H1 (cell line): ENCODE measurements around the gene CDH19. TPM values are rescaled to one million over a fixed set of nuclear protein-coding genes. Genes with fewer than 3 reads are reported as not detected.

Experiments
- ATF2 ChIP-seq: IDR thresholded peaks from 2 replicates; pipeline ENCODE4 v1.6.1; 2012; ENCODE audit warnings: low read length, inconsistent platforms
- MAFK ChIP-seq: IDR thresholded peaks from 2 replicates; pipeline ENCODE4 v1.6.1; 2012; ENCODE audit warnings: low read depth, mild to moderate bottlenecking, improper control_type of control experiment, low read length
- RFX5 ChIP-seq: IDR thresholded peaks from 2 replicates; pipeline ENCODE4 v1.6.1; 2011; ENCODE audit warnings: low read depth, low read length, improper control_type of control experiment, borderline replicate concordance
- SRF ChIP-seq: IDR thresholded peaks from 2 replicates; pipeline ENCODE4 v1.6.1; 2011; ENCODE audit warnings: mild to moderate bottlenecking, low read depth, low read length, moderate library complexity
- SUZ12 ChIP-seq: fragments of 200-600 bp; sonication (generic); IDR thresholded peaks from 2 replicates; pipeline ENCODE4 v1.6.1; 2012; ENCODE audit warnings: mild to moderate bottlenecking, inconsistent platforms, low read length, moderate library complexity, mixed read lengths
- polyA plus RNA-seq, 7 experiments: library from polyadenylated mRNA; depleted of rRNA in 3 of 7; stranded (reverse) in 5 of 7; unstranded in 2 of 7; fragments of >200 nt in 5 of 7; fragments of 200-250 nt in 2 of 7; gene quantifications; 1 replicate in 5 of 7; 2 replicates in 1 of 7; 4 replicates in 1 of 7; pipeline versions ENCODE4 v1.2.1 to v1.2.3, GENCODE V29; 2011 to 2013; ENCODE audit warnings: missing spikeins in 2 of 7, mixed read lengths in 2 of 7
- total RNA-seq: library from RNA; stranded (reverse); fragmentation: NEBNext Ultra II Directional; extraction: Animal tissue kit (Norgen Biotek cat#: 25700); gene quantifications from 2 replicates; pipeline ENCODE4 v1.2.1, GENCODE V29; 2021

CDH19 gene
- total and polyA plus RNA-seq, 2 of the 8 experiments (the other 6 are each of a cell fraction or from before 2014, with no cell fraction given) = not detected

- TF ChIP-seq MAFK (no peak), SUZ12 (no peak), ATF2 (no peak), SRF (no peak), RFX5 (no peak)
These were observed 92.6 kb downstream of the CDH19 start (continued) for GRCh38 chr18:66511289-66511688.
